ENCODE measurements around the gene USH2A.

The USH2A gene

GRCh38 chr1:215673943-215674342 lies 749.3 kb downstream of the USH2A start:
- DNase-seq = no peak

GRCh38 chr1:215672482-215672881 lies 750.8 kb downstream of the USH2A start:
- no peak for DNase-seq

GRCh38 chr1:215669806-215670491 lies 753.3 kb downstream of the USH2A start:
- no peak for DNase-seq

DNA sequence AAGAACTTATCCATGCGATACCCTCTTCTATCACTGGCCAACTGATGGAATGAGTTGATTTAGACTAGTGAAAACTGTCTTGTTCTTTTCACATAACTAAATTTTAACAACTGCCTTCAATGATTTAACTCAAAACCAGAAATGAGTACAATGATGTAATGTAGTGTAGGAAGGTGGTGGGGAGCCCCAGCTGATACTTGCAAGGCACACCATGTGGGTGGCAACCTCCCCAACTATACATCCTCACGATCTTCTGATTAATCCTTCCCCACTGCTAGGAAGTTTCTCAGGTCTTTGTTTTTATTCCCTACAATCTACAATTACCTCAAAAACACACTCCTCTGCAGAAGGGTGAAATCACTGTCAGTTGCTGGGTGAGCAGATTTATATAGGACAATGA lies 755.5 kb downstream of the USH2A start:
- no peak for DNase-seq

DNA sequence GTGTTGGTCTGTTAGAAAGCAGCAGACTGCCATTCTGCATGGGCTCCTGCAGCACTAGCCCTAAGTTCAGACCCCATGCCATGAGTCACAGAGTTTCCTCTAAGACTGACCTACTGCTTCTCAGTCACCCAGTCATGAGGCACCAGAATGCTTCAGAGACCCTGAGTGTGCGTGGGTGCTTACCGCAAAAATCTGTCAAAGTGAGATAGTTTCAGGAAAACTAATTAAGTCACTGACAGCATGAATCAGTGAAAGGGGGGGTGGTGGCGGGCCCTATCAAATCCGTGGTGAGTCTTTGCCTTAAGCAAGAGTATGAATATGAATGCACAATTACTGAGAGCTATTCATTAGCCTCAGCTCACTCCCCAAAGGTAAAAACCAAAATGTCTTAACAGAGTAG lies 758.0 kb downstream of the USH2A start:
- no peak for DNase-seq

GRCh38 chr1:215661033-215661432 lies 762.2 kb downstream of the USH2A start:
- DNase-seq = no peak

- no peak for DNase-seq
Observed at GRCh38 chr1:215660259-215660658, 763.0 kb downstream of the USH2A start.

GRCh38 chr1:215657047-215657446 lies 766.2 kb downstream of the USH2A start:
- no peak for DNase-seq

DNA sequence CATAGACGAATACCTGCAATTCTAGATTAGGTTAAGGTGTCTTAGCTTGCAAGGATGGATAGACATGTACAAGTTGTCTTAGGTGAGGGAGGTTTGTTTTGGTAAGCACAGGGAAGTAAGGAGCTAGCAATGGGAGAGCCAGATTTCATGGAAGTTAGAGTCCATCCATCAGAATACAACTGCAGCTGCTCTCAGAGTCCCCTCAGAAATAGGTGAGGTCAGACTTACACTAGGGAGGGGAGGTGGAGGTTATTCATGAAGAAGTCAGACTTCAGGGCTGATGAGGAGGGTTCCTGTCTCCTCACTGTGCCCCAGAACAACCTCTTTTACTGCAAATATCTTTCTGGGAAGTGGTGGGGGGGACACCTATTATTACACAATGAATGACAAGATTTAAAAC lies 770.9 kb downstream of the USH2A start:
- no peak for DNase-seq

- DNase-seq = no peak
Observed at GRCh38 chr1:215651867-215652266, 771.4 kb downstream of the USH2A start.

DNA sequence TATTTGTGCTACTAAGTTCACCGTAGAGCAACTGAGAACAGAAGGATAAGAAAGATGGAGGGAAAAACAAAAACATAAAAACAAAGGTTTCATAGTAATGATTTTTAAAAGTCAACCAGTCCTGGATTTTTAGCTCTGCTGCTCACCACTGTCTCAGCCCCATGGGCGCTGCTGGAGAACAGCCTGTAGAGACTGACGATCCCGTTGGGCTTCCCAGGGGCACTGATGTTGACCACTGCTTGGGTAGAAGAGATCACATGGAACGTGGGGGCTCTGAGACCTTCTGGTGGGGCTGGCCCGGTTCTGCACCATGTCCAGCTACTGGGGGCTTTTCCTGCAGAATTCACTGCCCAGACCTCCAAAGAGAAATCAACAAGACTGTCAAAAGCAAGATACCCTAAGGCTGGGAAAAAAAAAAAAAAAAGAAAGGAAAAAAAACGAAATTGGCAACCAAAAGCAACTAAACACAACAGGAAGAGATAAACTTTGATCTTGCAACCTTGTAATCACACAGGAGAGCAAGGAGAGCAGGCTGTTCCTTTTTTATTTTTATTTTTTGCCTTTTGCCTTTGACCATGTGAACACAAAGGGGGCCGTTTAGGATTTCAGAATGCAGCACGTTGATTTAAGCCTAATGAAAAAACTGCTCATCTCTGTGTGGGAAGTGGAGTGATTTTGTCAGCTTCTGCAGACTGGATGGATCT lies 772.6 kb downstream of the USH2A start:
- no peak for DNase-seq

DNA sequence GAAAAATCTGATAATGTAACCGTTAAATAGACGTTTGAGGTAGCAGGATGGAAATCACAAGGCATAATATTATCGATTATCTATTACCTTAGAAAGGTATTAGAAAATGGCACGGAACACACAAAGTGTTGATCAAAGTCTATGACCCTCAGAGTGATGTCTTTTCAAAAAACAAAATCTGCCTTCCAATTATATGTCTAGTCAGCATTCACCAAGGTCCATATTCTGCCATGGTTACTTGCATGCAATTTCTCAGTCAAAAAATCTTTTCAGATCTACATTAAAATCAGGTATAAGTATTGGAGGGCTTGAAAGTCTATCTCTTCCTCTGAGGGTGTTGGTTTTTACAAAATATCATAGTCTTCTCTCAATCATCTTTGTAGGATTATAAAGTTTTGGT lies 774.3 kb downstream of the USH2A start:
- no peak for DNase-seq

DNA sequence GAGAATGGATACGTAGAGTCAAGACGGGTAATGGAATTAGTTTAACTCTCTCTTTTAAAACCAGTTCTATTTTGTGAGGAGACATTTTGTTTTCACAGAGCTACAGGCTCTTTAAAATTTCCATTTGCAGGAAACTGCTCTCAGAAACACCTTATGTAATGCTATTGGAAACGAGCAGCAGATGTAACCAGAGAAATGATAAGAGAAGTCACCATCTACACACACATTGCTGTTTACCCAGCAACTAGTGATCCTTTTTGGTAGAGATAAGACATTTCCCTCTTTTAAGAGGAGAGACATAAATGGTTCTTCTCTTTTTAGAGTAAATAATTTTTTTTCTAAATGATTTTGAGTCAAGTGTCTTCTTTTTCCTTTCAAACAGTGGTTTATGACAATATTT lies 775.5 kb downstream of the USH2A start:
- DNase-seq = no peak

GRCh38 chr1:215645861-215646260 lies 777.4 kb downstream of the USH2A start:
- DNase-seq = no peak

GRCh38 chr1:215645182-215645581 lies 778.1 kb downstream of the USH2A start:
- DNase-seq = no peak

GRCh38 chr1:215643592-215644321 lies 779.5 kb downstream of the USH2A start:
- DNase-seq = no peak

GRCh38 chr1:215640429-215641148 lies 782.7 kb downstream of the USH2A start:
- no peak for DNase-seq

- DNase-seq = no peak
Observed at GRCh38 chr1:215637041-215637573, 786.1 kb downstream of the USH2A start.

- no peak for DNase-seq
Observed at GRCh38 chr1:215636258-215636965, 786.8 kb downstream of the USH2A start.

DNA sequence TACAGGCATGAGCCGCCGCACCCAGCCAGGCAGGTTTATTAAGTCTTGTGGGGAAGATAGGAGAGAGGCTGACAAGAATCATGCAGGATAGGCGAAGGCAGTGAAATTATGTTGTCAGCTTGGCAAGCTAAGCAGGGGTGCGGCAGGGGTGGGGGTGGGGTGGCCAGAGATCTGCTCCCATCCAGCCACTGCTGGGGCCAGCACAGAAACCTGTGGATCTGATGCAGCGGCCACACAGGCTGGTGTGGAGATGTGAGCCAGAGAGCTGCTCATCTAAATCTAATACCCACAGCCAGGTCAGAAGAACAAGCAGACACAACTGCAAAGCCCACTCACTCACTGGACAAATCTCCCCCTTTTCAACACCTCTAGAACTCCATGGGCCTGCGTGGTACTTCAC lies 787.4 kb downstream of the USH2A start:
- no peak for DNase-seq

GRCh38 chr1:215631489-215631888 lies 791.8 kb downstream of the USH2A start:
- DNase-seq = no peak

GRCh38 chr1:215631040-215631439 lies 792.2 kb downstream of the USH2A start:
- DNase-seq = no peak
